Osteocyte (in vitro differentiated cells): ENCODE results near the gene C9orf43. TPM values are rescaled to one million over a fixed set of nuclear protein-coding genes. Genes with fewer than 3 reads are reported as not detected.

Source experiments
- DNase-seq: peaks from one replicate; pipeline ENCODE4 v3.0.0; 2021; ENCODE audit warnings: mixed read lengths; ENCODE audit not compliant: unreplicated experiment; ENCODE audit errors: extremely low spot score
- H3K27ac Mint-ChIP-seq: one replicate; pipeline ENCODE4 v1.8.0; 2021; ENCODE audit warnings: mild to moderate bottlenecking, mixed read lengths; ENCODE audit not compliant: unreplicated experiment
- H3K27me3 Mint-ChIP-seq: one replicate; pipeline ENCODE4 v1.8.0; 2021; ENCODE audit warnings: mixed read lengths; ENCODE audit not compliant: unreplicated experiment
- H3K36me3 Mint-ChIP-seq: one replicate; pipeline ENCODE4 v1.8.0; 2021; ENCODE audit warnings: mixed read lengths; ENCODE audit not compliant: unreplicated experiment
- H3K4me1 Mint-ChIP-seq: one replicate; pipeline ENCODE4 v1.8.0; 2021; ENCODE audit warnings: mixed read lengths; ENCODE audit not compliant: unreplicated experiment
- H3K4me3 Mint-ChIP-seq: one replicate; pipeline ENCODE4 v1.8.0; 2021; ENCODE audit warnings: mild to moderate bottlenecking, moderate library complexity, mixed read lengths; ENCODE audit not compliant: unreplicated experiment
- H3K9me3 Mint-ChIP-seq: one replicate; pipeline ENCODE4 v1.8.0; 2021; ENCODE audit warnings: mixed read lengths; ENCODE audit not compliant: unreplicated experiment
- total RNA-seq: library from RNA; stranded (reverse); gene quantifications from 2 replicates; pipeline ENCODE4 v1.2.1, GENCODE V29; 2021
- TF ChIP-seq, protein P1 (sequence below): fragments of 200-600 bp; sonication (generic); IDR thresholded peaks from 2 replicates; pipeline ENCODE4 v1.5.0; 2021; ENCODE audit warnings: antibody characterized with exemption, mild to moderate bottlenecking, moderate library complexity

Gene C9orf43
- total RNA-seq, 1 donor from 2014 or later = 0.43 TPM

DNA sequence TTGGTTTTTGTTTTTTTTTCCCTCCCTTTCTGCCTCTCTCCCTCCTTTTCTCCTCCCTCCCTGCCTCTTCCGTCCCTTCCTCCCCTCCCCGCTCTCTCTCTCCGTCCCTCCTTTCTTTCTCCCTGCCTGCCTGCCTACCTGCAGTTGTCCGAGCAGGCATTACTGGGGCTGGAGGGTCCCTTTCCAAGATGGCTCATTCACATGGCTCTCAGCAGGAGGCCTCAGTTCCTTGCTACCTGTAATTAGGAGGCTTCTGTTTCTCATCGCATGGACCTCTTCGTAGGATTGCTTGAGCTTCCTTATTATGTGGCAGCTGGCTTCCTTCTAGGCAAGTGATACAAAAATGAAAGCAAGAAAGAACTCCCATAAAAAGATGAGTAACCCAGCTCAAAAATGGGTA is 61.0 kb downstream of the C9orf43 start:
- H3K4me1 Mint-ChIP-seq = peaks cover 6% of the 10 kb centered on the region
- no peak overlapping the region for H3K4me3 Mint-ChIP-seq
- peaks cover 13% of the 10 kb centered on the region for H3K9me3 Mint-ChIP-seq
- peaks cover 3% of the 10 kb centered on the region for H3K27me3 Mint-ChIP-seq
- peaks cover 3% of the 10 kb centered on the region for H3K36me3 Mint-ChIP-seq
- TF ChIP-seq, protein P1, sequence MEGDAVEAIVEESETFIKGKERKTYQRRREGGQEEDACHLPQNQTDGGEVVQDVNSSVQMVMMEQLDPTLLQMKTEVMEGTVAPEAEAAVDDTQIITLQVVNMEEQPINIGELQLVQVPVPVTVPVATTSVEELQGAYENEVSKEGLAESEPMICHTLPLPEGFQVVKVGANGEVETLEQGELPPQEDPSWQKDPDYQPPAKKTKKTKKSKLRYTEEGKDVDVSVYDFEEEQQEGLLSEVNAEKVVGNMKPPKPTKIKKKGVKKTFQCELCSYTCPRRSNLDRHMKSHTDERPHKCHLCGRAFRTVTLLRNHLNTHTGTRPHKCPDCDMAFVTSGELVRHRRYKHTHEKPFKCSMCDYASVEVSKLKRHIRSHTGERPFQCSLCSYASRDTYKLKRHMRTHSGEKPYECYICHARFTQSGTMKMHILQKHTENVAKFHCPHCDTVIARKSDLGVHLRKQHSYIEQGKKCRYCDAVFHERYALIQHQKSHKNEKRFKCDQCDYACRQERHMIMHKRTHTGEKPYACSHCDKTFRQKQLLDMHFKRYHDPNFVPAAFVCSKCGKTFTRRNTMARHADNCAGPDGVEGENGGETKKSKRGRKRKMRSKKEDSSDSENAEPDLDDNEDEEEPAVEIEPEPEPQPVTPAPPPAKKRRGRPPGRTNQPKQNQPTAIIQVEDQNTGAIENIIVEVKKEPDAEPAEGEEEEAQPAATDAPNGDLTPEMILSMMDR = no peak
- peak; percentile 49 for DNase-seq
- no peak overlapping the region for H3K27ac Mint-ChIP-seq

DNA sequence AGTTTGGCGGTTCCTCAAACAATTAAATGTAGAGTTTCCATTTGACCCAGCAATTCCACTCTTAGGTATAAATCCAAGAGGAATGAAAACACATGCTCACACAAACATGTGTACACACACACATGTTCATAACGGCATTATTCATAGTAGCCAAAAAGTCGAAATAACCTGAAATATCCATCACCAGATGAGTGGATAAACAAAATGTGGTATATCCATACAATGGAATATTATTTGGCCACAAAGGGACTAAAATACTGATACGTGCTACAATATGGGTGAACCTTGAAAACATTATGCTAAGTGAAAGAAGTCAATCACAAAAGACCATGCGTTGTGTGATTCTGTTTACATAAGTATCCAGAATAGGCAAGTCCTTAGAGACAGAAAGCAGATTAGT is 61.7 kb downstream of the C9orf43 start:
- H3K36me3 Mint-ChIP-seq = peaks cover 3% of the 10 kb centered on the region
- H3K4me3 Mint-ChIP-seq = no peak overlapping the region
- DNase-seq = no peak
- peaks cover 7% of the 10 kb centered on the region for H3K27me3 Mint-ChIP-seq
- peaks cover 13% of the 10 kb centered on the region for H3K9me3 Mint-ChIP-seq
- TF ChIP-seq, protein P1 = no peak
- H3K4me1 Mint-ChIP-seq = peaks cover 6% of the 10 kb centered on the region
- no peak overlapping the region for H3K27ac Mint-ChIP-seq

DNA sequence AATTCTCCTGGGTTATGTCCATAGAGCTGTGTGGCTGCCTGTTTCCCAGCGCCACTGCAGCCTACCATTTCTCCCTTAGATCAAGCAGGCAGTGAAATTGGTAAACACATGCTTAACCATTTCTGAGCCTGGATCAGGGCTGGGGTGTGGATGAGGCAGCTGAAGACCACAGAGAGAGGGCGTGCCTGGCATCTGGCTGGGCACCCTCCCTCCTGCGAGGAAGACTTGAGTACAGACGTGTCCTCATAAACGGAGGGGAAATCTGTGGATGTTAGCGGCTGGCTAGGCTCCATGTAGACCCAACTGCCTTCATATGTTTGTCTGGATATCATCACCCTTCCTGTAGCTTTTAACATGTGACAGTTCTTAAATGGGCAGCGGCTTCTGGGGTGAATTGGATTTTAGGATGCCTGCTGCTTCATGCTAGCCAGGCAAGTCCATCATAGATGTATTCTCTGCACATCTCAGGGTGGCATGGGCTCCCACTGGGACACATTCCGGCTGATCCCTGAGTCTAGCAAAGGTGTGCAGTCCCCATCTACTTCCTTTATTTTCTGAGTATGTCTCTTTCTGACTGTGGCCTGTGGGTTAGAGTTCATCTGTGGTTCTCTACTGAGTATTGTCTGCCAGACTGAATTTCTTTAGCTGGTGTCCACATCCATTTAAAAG is 63.9 kb downstream of the C9orf43 start:
- Mint-ChIP-seq H3K4me1 (peaks cover 6% of the 10 kb centered on the region), H3K9me3 (peaks cover 9% of the 10 kb centered on the region), H3K36me3 (no peaks in the 10 kb centered on the region), H3K27me3 (peaks cover 17% of the 10 kb centered on the region), H3K4me3 (no peak overlapping the region), H3K27ac (no peak overlapping the region)
- TF ChIP-seq, protein P1 = no peak
- peak; percentile 70 for DNase-seq

DNA sequence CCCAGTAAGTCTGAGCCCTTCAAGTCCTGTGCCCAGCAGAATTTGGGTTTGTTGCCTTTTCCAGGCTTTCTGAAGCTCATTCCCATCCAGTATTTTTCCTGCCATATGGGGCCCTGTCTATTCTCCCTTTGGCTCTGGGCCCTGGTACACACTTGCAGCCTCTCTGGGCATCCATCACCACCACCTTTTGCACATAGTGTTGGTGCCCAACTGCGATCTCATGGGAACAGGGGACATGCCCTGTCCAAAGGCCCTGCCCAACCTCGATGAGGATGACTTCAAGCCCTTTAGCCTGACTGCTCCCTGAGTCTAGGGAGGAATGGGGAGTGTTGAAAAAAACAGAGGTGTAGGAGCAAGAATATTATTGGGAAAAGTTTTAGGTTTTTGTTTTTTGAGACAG is 64.5 kb downstream of the C9orf43 start:
- peaks cover 9% of the 10 kb centered on the region for H3K4me1 Mint-ChIP-seq
- peaks cover 9% of the 10 kb centered on the region for H3K9me3 Mint-ChIP-seq
- no peak overlapping the region for H3K4me3 Mint-ChIP-seq
- no peaks in the 10 kb centered on the region for H3K36me3 Mint-ChIP-seq
- TF ChIP-seq, protein P1 = no peak
- DNase-seq = peak; percentile 73
- peaks cover 17% of the 10 kb centered on the region for H3K27me3 Mint-ChIP-seq
- H3K27ac Mint-ChIP-seq = no peak overlapping the region

DNA sequence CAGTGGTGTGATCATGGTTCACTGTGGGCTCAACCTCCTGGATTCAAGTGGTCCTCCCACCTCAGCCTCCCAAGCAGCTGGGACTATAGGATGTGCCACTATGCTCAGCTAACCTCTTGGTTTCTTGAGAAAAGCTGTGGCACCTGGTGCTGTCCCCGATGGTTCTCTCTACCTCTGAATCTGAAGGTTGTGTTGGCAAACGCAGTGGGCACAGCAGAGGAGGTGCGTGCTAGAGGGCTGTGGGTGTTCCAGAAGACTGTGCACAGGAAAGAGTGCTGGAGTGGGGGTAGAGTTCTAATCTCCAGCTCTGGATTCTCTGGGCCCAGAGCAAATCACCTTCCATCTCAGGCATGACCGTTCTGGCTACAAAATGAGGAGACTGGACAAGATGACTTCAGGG is 65.4 kb downstream of the C9orf43 start:
- peak; percentile 57 for DNase-seq
- H3K4me3 Mint-ChIP-seq = no peak overlapping the region
- H3K36me3 Mint-ChIP-seq = no peaks in the 10 kb centered on the region
- peaks cover 9% of the 10 kb centered on the region for H3K4me1 Mint-ChIP-seq
- peaks cover 9% of the 10 kb centered on the region for H3K9me3 Mint-ChIP-seq
- H3K27me3 Mint-ChIP-seq = peaks cover 17% of the 10 kb centered on the region
- H3K27ac Mint-ChIP-seq = no peak overlapping the region
- TF ChIP-seq, protein P1 = no peak
